Trophoblast cell (in vitro differentiated cells and primary cell): ENCODE measurements around the gene SLC27A2.

ENCODE experiments used
- DNase-seq, 2 donors: peaks; one replicate each; pipeline ENCODE4 v3.0.0-alpha.2; 2016
- H2AFZ ChIP-seq: 2 replicates; pipeline ENCODE4 v1.6.1; 2013; ENCODE audit warnings: low read length, moderate library complexity, mild to moderate bottlenecking; ENCODE audit not compliant: insufficient read depth, poor library complexity
- H2AK5ac ChIP-seq: 2 replicates; pipeline ENCODE4 v1.6.1; 2013; ENCODE audit warnings: mild to moderate bottlenecking, low read length
- H2BK120ac ChIP-seq: 2 replicates; pipeline ENCODE4 v1.6.1; 2013; ENCODE audit warnings: low read length, mild to moderate bottlenecking, moderate library complexity; ENCODE audit not compliant: insufficient read depth, poor library complexity
- H2BK12ac ChIP-seq: 2 replicates; pipeline ENCODE4 v1.6.1; 2013; ENCODE audit warnings: mild to moderate bottlenecking, low read length, moderate library complexity
- H2BK5ac ChIP-seq: 2 replicates; pipeline ENCODE4 v1.6.1; 2013; ENCODE audit warnings: low read length, low read depth, moderate library complexity, mild to moderate bottlenecking; ENCODE audit not compliant: poor library complexity
- H3K14ac ChIP-seq: 2 replicates; pipeline ENCODE4 v1.6.1; 2013; ENCODE audit warnings: mild to moderate bottlenecking, low read length
- H3K18ac ChIP-seq: 2 replicates; pipeline ENCODE4 v1.6.1; 2013; ENCODE audit warnings: mild to moderate bottlenecking, low read length
- H3K23ac ChIP-seq: 2 replicates; pipeline ENCODE4 v1.6.1; 2013; ENCODE audit warnings: low read length
- H3K27ac ChIP-seq: 2 replicates; pipeline ENCODE4 v1.5.1; 2013; ENCODE audit warnings: low read depth, mild to moderate bottlenecking, inconsistent platforms, low read length, moderate library complexity
- H3K27me3 ChIP-seq: 2 replicates; pipeline ENCODE4 v1.6.1; 2013; ENCODE audit warnings: inconsistent platforms, mild to moderate bottlenecking, low read length, moderate library complexity; ENCODE audit not compliant: insufficient read depth
- H3K36me3 ChIP-seq, 2 experiments: 1 replicate in 1 of 2; 2 replicates in 1 of 2; pipeline ENCODE4 v1.6.1; 2013; ENCODE audit warnings: low read length in 2 of 2, mild to moderate bottlenecking in 2 of 2, moderate library complexity in 1 of 2; ENCODE audit not compliant: insufficient read depth in 2 of 2, control insufficient read depth in 1 of 2
- H3K4ac ChIP-seq: 2 replicates; pipeline ENCODE4 v1.6.1; 2013; ENCODE audit warnings: low read depth, mild to moderate bottlenecking, low read length, moderate library complexity
- H3K4me1 ChIP-seq, 2 experiments: 1 replicate in 1 of 2; 2 replicates in 1 of 2; pipeline ENCODE4 v1.6.1; 2013; ENCODE audit warnings: low read length in 2 of 2, mild to moderate bottlenecking in 2 of 2, moderate library complexity in 1 of 2; ENCODE audit not compliant: insufficient read depth in 2 of 2, control insufficient read depth in 1 of 2
- H3K4me2 ChIP-seq: 2 replicates; pipeline ENCODE4 v1.6.1; 2013; ENCODE audit warnings: inconsistent platforms, mild to moderate bottlenecking, low read length, moderate library complexity
- H3K4me3 ChIP-seq: 2 replicates; pipeline ENCODE4 v1.5.1; 2013; ENCODE audit warnings: mild to moderate bottlenecking, low read depth, low read length, inconsistent platforms
- H3K79me1 ChIP-seq: one replicate; pipeline ENCODE4 v1.6.1; 2013; ENCODE audit warnings: low read length
- H3K79me2 ChIP-seq: 2 replicates; pipeline ENCODE4 v1.6.1; 2013; ENCODE audit warnings: low read length, mild to moderate bottlenecking; ENCODE audit not compliant: control insufficient read depth, insufficient read depth, poor library complexity
- H3K9ac ChIP-seq: 2 replicates; pipeline ENCODE4 v1.6.1; 2013; ENCODE audit warnings: mild to moderate bottlenecking, low read length
- H3K9me3 ChIP-seq: 2 replicates; pipeline ENCODE4 v1.6.1; 2013; ENCODE audit warnings: low read depth, mild to moderate bottlenecking, control low read depth, inconsistent platforms, low read length; ENCODE audit not compliant: insufficient read depth
- H4K12ac ChIP-seq: 2 replicates; pipeline ENCODE4 v1.6.1; 2013; ENCODE audit warnings: low read depth, mild to moderate bottlenecking, low read length, moderate library complexity
- H4K8ac ChIP-seq: 2 replicates; pipeline ENCODE4 v1.6.1; 2013; ENCODE audit warnings: low read depth, mild to moderate bottlenecking, low read length, moderate library complexity
- H4K91ac ChIP-seq: one replicate; pipeline ENCODE4 v1.6.1; 2013; ENCODE audit warnings: low read depth, mild to moderate bottlenecking, low read length, moderate library complexity
- WGBS: extraction: QIAGEN DNeasy Blood & Tissue Kit; methylation state at CpG from one replicate; pipeline ENCODE4 v1.1.7; 2013; ENCODE audit warnings: missing lambda C conversion rate; ENCODE audit not compliant: insufficient read length, insufficient coverage; ENCODE audit errors: extremely low coverage; 5-methylcytosine and 5-hydroxymethylcytosine counted together

The SLC27A2 gene

GRCh38 chr15:50257332-50257731, 75.3 kb downstream of the SLC27A2 start:
- H2BK5ac ChIP-seq: no peak overlapping the region
- no peak overlapping the region for H3K9ac ChIP-seq
- no peak overlapping the region for H3K23ac ChIP-seq
- WGBS: no CpG with 5 or more reads among the region's 8 CpGs
- H3K4me1 ChIP-seq: peaks cover 0 to 5% of the 10 kb centered on the region in 2 experiments
- no peaks in the 10 kb centered on the region for H3K79me1 ChIP-seq
- no peak overlapping the region for H4K8ac ChIP-seq
- DNase-seq: no peak
- H3K36me3 ChIP-seq: no peaks in the 10 kb centered on the region
- H3K79me2 ChIP-seq: no peaks in the 10 kb centered on the region
- no peak overlapping the region for H2BK120ac ChIP-seq
- no peak overlapping the region for H3K18ac ChIP-seq
- no peak overlapping the region for H3K27ac ChIP-seq
- no peak overlapping the region for H2AFZ ChIP-seq
- H3K14ac ChIP-seq: no peak overlapping the region
- peaks cover 2% of the 10 kb centered on the region for H3K9me3 ChIP-seq
- no peaks in the 10 kb centered on the region for H3K27me3 ChIP-seq
- peak overlapping the region; percentile 16 for H2BK12ac ChIP-seq
- H3K4me2 ChIP-seq: no peak overlapping the region
- H2AK5ac ChIP-seq: no peak overlapping the region
- H3K4ac ChIP-seq: no peak overlapping the region
- no peak overlapping the region for H4K91ac ChIP-seq
- no peak overlapping the region for H4K12ac ChIP-seq
- H3K4me3 ChIP-seq: no peak overlapping the region

GRCh38 chr15:50257924-50258323, 75.9 kb downstream of the SLC27A2 start:
- H2AK5ac ChIP-seq: no peak overlapping the region
- H3K79me2 ChIP-seq: no peaks in the 10 kb centered on the region
- no peaks in the 10 kb centered on the region for H3K36me3 ChIP-seq
- H2AFZ ChIP-seq: no peak overlapping the region
- no CpG with 5 or more reads among the region's 3 CpGs for WGBS
- H3K4me3 ChIP-seq: no peak overlapping the region
- no peak for DNase-seq
- H3K27ac ChIP-seq: no peak overlapping the region
- no peak overlapping the region for H4K8ac ChIP-seq
- H2BK12ac ChIP-seq: no peak overlapping the region
- no peak overlapping the region for H3K14ac ChIP-seq
- peaks cover 2% of the 10 kb centered on the region for H3K9me3 ChIP-seq
- no peak overlapping the region for H3K4ac ChIP-seq
- H3K4me1 ChIP-seq: peaks cover 0 to 5% of the 10 kb centered on the region in 2 experiments
- no peak overlapping the region for H4K12ac ChIP-seq
- no peaks in the 10 kb centered on the region for H3K79me1 ChIP-seq
- no peak overlapping the region for H4K91ac ChIP-seq
- H2BK120ac ChIP-seq: no peak overlapping the region
- no peak overlapping the region for H2BK5ac ChIP-seq
- no peak overlapping the region for H3K4me2 ChIP-seq
- H3K9ac ChIP-seq: no peak overlapping the region
- H3K27me3 ChIP-seq: no peaks in the 10 kb centered on the region
- no peak overlapping the region for H3K23ac ChIP-seq
- H3K18ac ChIP-seq: no peak overlapping the region

- Histone ChIP-seq H3K23ac (no peak overlapping the region), H4K91ac (no peak overlapping the region), H3K18ac (no peak overlapping the region), H3K4me3 (no peak overlapping the region), H3K27me3 (no peaks in the 10 kb centered on the region), H2BK120ac (no peak overlapping the region), H3K14ac (no peak overlapping the region), H3K79me1 (no peaks in the 10 kb centered on the region), H3K9me3 (peaks cover 6% of the 10 kb centered on the region), H3K36me3 (no peaks in the 10 kb centered on the region), H4K12ac (no peak overlapping the region), H3K4ac (no peak overlapping the region), H3K79me2 (no peaks in the 10 kb centered on the region), H4K8ac (no peak overlapping the region), H3K9ac (no peak overlapping the region), H3K4me2 (no peak overlapping the region), H3K27ac (no peak overlapping the region), H2AK5ac (no peak overlapping the region), H2BK5ac (no peak overlapping the region), H2AFZ (no peak overlapping the region), H2BK12ac (no peak overlapping the region), H3K4me1 (peaks cover 0 to 5% of the 10 kb centered on the region in 2 experiments)
- no peak for DNase-seq
- WGBS: no CpG with 5 or more reads among the region's 5 CpGs
Measured at GRCh38 chr15:50259276-50259675, 77.3 kb downstream of the SLC27A2 start.

- no peak overlapping the region for H4K91ac ChIP-seq
- H4K12ac ChIP-seq: no peak overlapping the region
- no peaks in the 10 kb centered on the region for H3K27me3 ChIP-seq
- no peaks in the 10 kb centered on the region for H3K36me3 ChIP-seq
- peaks cover 0 to 5% of the 10 kb centered on the region in 2 experiments for H3K4me1 ChIP-seq
- H3K27ac ChIP-seq: no peak overlapping the region
- no peak overlapping the region for H3K14ac ChIP-seq
- H4K8ac ChIP-seq: no peak overlapping the region
- peaks cover 6% of the 10 kb centered on the region for H3K9me3 ChIP-seq
- no peak overlapping the region for H3K18ac ChIP-seq
- no peak overlapping the region for H3K23ac ChIP-seq
- no peak overlapping the region for H2AK5ac ChIP-seq
- no CpG with 5 or more reads among the region's 2 CpGs for WGBS
- no peak overlapping the region for H2AFZ ChIP-seq
- H3K79me1 ChIP-seq: no peaks in the 10 kb centered on the region
- H3K4me2 ChIP-seq: no peak overlapping the region
- H3K79me2 ChIP-seq: no peaks in the 10 kb centered on the region
- no peak overlapping the region for H3K9ac ChIP-seq
- no peak overlapping the region for H2BK12ac ChIP-seq
- no peak overlapping the region for H3K4ac ChIP-seq
- H3K4me3 ChIP-seq: no peak overlapping the region
- DNase-seq: peak; percentile 7 to 48
- no peak overlapping the region for H2BK120ac ChIP-seq
- H2BK5ac ChIP-seq: no peak overlapping the region
Measured at GRCh38 chr15:50260969-50261496, 79.0 kb downstream of the SLC27A2 start.
